Renal cortex interstitium (tissue), 3 donors: ENCODE results near the gene USP16. TPM values are rescaled to one million over a fixed set of nuclear protein-coding genes. Genes with fewer than 3 reads are reported as not detected.

ENCODE experiments used
- polyA plus RNA-seq, 3 donors: library from polyadenylated mRNA; unstranded; fragments of 120-200 nt; gene quantifications; one replicate each; pipeline ENCODE4 v1.2.1, GENCODE V29; 2013; ENCODE audit not compliant: insufficient read length in 3 of 3

Gene USP16
- polyA plus RNA-seq, 3 donors: 47.0 to 59.2 (median 53.8) TPM

Other genes with a start within 250 kb of the USP16 start
- gene LTN1, start 31.8 kb upstream of the USP16 start, polyA plus RNA-seq: 10 to 100 TPM; 30.0 to 40.2 (median 36.1) TPM
- gene RWDD2B, start 5.3 kb upstream of the USP16 start, polyA plus RNA-seq: 10 to 100 TPM; 18.9 to 23.1 (median 20.3) TPM
- gene CCT8, start 49.0 kb downstream of the USP16 start, polyA plus RNA-seq: 100 to 1,000 TPM; 237 to 281 (median 243) TPM
- gene MAP3K7CL, start 106.0 kb downstream of the USP16 start, polyA plus RNA-seq: 1 to 10 TPM; 4.2 to 7.7 (median 6.6) TPM